IPS-NIHi7 (cell line): ENCODE data around the gene IL36A.

Experiments used
- DNase-seq: peaks from one replicate; pipeline ENCODE4 v3.0.0; 2012; ENCODE audit warnings: mixed read lengths; ENCODE audit errors: extremely low spot score

IL36A gene, protein sequence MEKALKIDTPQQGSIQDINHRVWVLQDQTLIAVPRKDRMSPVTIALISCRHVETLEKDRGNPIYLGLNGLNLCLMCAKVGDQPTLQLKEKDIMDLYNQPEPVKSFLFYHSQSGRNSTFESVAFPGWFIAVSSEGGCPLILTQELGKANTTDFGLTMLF

DNA sequence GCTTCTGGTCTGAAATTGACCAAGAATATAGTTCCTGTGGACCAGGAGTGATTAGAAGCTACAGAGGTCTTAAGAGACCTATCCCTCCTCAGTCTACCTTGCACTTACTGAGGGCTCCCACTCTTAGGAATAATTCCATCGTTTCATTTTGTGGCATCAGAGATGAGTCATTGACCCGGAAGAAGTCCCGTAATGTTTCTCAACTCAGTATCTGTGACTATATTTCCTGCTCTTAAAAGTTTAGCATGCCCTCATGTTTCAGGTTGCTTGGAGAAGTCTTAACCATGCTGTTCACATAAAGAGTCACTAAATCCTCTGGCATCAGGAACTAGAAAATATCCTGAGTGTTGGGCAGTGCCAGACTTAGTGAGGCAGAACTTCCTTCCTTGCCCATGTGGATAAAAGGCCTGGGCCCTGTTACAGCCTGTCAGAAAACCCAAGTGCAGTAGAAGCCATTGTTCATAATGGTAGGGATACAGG, at the start of gene IL36A:
IL36A (plus strand) TSS at position 430 of the 480 bp plus-strand sequence. CDS start 413 bp downstream, outside the sequence.
- DNase-seq = no peak

DNA sequence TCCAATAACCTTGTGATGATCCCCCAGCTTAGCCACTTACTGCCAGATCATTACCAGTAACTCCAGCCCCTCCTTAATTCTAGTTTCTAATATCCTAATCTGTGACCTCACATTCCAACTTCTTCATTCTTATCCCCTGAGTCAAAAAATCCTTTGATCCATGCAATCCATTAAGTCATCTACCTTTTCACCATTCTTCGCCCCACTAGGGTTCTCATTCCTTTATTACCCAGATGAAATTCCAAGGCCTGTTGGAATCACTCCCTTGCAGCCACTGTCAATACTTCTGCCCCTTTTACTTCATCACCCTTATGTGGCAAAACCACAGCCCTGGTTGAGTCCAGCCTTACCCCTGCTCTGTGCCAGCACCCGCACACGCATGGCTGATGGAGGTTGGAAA, 47.7 kb upstream of the IL36A start:
- no peak for DNase-seq

DNA sequence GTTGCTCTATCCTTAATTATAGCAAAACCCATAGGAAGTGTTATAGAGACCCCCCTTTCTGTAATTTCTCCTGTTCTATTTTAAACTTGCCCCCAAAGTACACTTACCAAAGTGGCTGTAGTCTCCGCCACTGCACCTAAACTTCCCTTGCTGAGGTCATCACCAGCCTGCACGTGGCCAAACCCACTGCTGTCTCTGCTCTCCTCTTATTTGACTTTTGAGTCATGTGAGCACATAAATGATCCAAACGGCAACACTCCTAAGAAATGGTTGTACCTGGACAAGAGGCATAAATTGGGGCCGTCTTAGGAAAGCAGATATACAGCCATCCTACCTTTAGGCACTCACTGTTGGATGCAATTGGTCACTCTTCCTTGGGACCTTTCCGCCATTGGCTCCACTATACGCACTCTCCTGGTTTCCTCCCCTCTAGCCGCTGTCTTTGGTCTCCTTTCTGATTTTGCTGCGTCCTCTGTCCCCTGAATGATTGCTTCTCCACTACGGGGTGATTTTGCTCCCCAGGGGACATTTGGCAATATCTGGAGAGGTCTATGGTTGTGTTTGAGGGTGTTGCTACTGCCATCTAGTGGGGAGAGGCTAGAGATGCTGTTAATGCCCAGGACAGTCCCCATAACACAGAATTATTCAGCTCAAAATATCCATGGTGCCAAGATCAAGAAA, 46.7 kb upstream of the IL36A start:
- DNase-seq = peak; percentile 69

DNA sequence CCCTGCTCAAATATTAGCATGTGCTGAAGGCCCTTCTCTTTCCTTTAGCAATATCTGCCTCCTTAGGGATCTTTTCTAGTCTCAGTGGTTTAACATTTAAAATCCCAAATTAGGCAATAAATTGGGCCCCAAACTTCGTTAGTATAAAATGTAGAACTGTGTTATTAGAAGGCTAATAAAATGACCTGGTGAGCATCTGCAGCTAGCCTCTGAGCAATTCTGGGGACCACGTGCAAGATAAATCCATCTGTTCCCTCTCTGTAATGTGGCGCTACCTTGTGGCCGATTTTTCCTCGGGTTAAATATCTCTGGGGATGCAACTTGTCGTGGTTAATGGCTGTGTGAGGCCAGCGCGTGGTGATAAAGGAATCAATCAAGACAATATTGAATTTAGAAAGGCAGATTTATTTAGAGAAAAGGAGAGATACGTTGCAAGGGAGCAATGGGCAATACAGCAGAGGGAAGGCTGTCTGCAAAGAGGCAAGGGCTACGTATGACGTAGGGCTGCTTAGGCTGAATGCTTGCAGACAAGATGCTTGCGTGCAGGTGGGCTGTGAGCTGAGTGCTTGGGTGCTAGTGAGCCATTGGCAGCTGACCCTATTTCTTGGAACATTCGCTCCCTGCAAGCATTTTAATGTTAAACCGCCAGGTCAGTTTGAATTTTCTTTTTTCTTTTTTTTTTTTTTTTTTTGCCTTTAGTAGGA, 46.0 kb upstream of the IL36A start:
- DNase-seq = peak; percentile 49

- DNase-seq = peak; percentile 41
Measured at GRCh38 chr2:112960230-112960825, 44.9 kb upstream of the IL36A start.

- no peak for DNase-seq
Measured at GRCh38 chr2:112962308-112963175, 42.7 kb upstream of the IL36A start.

DNA sequence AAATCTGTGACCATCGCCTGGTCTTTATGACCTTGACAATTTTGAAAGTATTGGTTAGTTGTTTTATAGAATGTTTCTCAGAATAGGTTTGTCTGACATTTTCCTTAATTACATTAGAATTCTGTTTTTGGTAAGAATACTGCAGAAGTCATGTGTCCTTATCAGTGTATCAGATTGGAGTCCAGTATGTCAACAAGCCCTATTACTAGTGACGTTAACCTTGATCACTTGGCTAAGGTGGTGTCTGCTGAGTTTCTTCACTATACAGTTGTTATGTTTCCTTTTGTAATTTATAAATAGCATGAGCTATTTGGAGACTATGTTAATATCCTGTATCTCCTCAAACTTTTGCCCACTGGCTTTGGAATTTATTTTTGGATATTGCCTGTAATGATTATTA, 38.2 kb upstream of the IL36A start:
- no peak for DNase-seq

- no peak for DNase-seq
Measured at GRCh38 chr2:112972423-112973086, 32.7 kb upstream of the IL36A start.

DNA sequence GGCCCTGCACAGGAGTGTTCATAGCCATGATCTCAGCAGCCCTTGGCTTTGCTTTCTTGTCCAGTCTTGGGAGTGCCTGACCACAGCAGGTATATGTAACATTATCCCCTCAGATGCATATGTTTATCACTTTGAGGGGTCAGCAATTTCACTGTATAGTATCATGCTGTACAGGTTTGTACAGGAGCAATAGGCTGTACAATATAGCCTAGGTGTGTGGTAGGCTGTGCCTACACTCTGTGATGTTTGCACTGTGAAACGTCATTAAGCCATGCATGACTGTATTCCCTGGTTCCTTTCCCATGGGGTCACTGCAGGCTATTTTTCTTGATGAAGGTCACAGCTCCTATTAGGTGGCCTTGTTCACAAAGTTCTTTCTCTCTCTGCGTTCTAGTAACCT, 32.1 kb upstream of the IL36A start:
- no peak for DNase-seq

DNA sequence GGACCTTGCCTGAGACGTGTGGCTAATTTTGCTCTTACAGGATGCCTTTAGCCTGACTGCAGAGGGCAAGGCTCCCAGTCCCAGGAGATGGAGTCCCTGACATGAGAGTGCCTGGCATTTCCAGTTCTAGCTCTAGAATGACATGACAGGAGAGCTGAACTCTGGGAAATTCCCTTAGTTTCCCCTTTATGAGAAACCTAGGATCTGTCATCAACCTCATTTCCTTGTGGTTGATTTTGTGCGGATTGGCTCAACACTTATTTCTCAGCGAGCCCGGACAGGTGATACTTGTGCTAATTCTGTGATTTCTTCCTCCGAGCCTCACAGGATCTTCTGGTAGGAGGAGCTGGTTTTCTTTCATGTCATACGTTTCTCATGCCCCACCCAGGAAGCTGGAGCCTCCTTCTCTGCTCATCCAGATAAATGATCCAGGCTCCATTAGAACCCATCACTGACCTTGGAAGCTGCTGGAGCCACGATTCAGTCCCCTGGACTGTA, 27.7 kb upstream of the IL36A start, which contains the start of gene IL36G:
IL36G (plus strand) TSS at position 448 of the 498 bp plus-strand sequence. CDS start 633 bp downstream, outside the sequence.
- no peak for DNase-seq

DNA sequence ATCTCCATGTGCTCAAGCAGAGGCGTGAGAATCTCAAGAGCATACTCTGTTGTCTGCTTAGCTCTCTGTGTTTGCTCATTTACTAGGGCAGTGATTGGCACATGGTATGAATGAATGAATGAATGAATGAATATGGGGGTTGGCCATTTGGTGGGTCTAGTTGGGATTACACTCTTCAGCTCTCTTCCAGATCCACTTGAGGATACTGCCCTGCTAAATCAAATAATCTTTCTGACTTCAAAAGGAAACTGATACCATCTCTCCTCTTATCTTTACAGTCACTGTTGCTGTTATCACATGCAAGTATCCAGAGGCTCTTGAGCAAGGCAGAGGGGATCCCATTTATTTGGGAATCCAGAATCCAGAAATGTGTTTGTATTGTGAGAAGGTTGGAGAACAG, 25.5 kb upstream of the IL36A start:
- no peak for DNase-seq

GRCh38 chr2:112980537-112980936, 24.7 kb upstream of the IL36A start:
- DNase-seq = no peak

- DNase-seq = no peak
Measured at GRCh38 chr2:112985090-112985489, 20.2 kb upstream of the IL36A start.

DNA sequence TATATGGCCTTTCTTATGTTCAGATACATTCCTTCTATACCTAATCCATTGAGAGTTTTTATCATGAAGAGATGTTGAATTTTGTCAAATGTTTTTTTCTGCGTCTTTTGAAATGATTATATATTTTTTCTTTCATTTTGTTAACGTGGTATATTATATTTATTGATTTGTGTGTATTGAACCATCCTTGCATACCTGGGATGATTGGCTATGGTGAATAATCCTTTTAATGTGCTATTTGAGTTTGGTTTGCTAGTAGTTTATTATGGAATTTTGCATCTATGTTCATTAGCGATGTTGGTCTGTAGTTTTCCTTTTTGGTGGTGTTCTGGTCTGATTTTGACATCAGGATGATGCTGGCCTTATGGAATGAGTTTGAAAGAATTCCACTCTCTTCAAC, 15.6 kb upstream of the IL36A start:
- DNase-seq = no peak

DNA sequence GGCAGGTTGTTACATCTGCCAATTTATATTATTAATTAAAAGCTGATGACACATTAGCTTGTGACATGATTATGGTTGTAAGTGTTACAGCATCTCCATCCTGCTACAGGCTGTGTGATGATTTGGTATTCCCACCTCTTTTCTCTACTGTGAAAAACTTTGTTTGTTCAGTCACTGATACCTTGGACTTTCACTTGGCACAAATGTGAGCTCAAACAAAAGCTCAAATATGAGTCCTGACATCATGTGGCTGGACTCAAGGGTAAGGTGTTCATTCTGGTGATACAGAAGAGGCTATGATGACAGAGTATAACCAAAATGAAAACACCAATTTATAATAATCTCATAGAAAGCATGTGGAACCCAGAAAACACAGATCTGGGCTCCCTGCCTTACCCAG, 11.4 kb upstream of the IL36A start:
- DNase-seq = no peak

- no peak for DNase-seq
Measured at GRCh38 chr2:112994648-112995047, 10.6 kb upstream of the IL36A start.

GRCh38 chr2:112995346-112995920, 9.8 kb upstream of the IL36A start:
- no peak for DNase-seq

DNA sequence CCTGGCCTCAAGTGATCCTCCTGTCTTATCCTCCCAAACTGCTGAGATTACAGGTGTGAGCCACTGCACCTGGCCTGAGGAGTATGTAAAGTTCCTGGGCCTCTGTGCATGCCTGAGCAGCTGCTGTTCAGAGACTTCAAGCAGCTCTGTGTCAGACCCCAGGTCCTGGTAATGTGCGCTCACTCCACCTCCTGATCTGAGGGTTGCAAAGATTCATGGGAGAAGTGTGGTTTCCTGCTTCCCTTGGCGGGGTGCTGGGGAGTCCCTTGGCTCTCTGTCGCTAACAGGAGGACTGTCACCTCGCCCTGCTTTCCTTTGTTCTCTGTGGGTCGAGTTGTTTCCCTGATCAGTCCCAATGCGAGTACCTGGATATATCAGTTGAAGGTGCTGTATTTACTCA, 8.6 kb upstream of the IL36A start:
- no peak for DNase-seq

- DNase-seq = no peak
Measured at GRCh38 chr2:112997151-112997550, 8.1 kb upstream of the IL36A start.

- DNase-seq = no peak
Measured at GRCh38 chr2:113000436-113000835, 4.8 kb upstream of the IL36A start.
